Measurements from ENCODE around the gene CCL23. TPM values are rescaled to one million over a fixed set of nuclear protein-coding genes. Genes with fewer than 3 reads are reported as not detected.
"Not testable (repeated sequence)": the region's sequence is repeated elsewhere in the genome, so short reads cannot be mapped to it uniquely, and the experiment has no call there.

CCL23 gene
- polyA plus RNA-seq, 1 experiment: not detected

- ChIA-PET POLR2A (no interaction called here), CTCF (no interaction called here)
- no peaks in the 10 kb centered on the region for H3K36me3 ChIP-seq (ENCODE audit: control insufficient read depth, insufficient read depth, low read length)
- H3K4me3 ChIP-seq (ENCODE audit: low read depth, low read length): no peak overlapping the region
- DNase-seq (ENCODE audit: low read depth): no peak
- H3K27me3 ChIP-seq (ENCODE audit: control insufficient read depth, insufficient read depth, low read length): no peaks in the 10 kb centered on the region
- TF ChIP-seq CTCF (IDR thresholded peaks at IDR 0.05; ENCODE audit: insufficient read depth, low read depth, low read length): no peak
These were observed 1.7 kb upstream of the CCL23 start for GRCh38 chr17:36019423-36019822.

GRCh38 chr17:36016555-36016954 lies 1.2 kb downstream of the CCL23 start:
- Histone ChIP-seq H3K27me3 (ENCODE audit: control insufficient read depth, insufficient read depth, low read length) (no peaks in the 10 kb centered on the region), H3K36me3 (ENCODE audit: control insufficient read depth, insufficient read depth, low read length) (no peaks in the 10 kb centered on the region), H3K4me3 (ENCODE audit: low read depth, low read length) (no peak overlapping the region)
- ChIA-PET POLR2A (no interaction called here), CTCF (no interaction called here)
- no peak for TF ChIP-seq CTCF (IDR thresholded peaks at IDR 0.05; ENCODE audit: insufficient read depth, low read depth, low read length)
- no peak for DNase-seq (ENCODE audit: low read depth)

- H3K4me3 ChIP-seq (ENCODE audit: low read depth, low read length); H3K36me3 ChIP-seq (ENCODE audit: control insufficient read depth, insufficient read depth, low read length); H3K27me3 ChIP-seq (ENCODE audit: control insufficient read depth, insufficient read depth, low read length); POLR2A ChIA-PET; CTCF ChIA-PET; DNase-seq (ENCODE audit: low read depth): not testable (repeated sequence)
These were observed 1.9 kb downstream of the CCL23 start for GRCh38 chr17:36015895-36016294.

GRCh38 chr17:36014946-36015345 lies 2.8 kb downstream of the CCL23 start:
- H3K27me3 ChIP-seq (ENCODE audit: control insufficient read depth, insufficient read depth, low read length): peaks cover 2% of the 10 kb centered on the region; the same call in 1 of the 2 replicates
- ChIA-PET CTCF (interaction anchor here (1.5 kb wide), 1 partner anchor 46 kb away, joined by 3 read pairs; no protein-coding TSS in a partner anchor), POLR2A (no interaction called here)
- no peaks in the 10 kb centered on the region for H3K36me3 ChIP-seq (ENCODE audit: control insufficient read depth, insufficient read depth, low read length)
- TF ChIP-seq CTCF (IDR thresholded peaks at IDR 0.05; ENCODE audit: insufficient read depth, low read depth, low read length): no peak
- no peak for DNase-seq (ENCODE audit: low read depth)
- no peak overlapping the region for H3K4me3 ChIP-seq (ENCODE audit: low read depth, low read length)

- POLR2A ChIA-PET: no interaction called here
- Histone ChIP-seq H3K36me3 (ENCODE audit: control insufficient read depth, insufficient read depth, low read length) (no peaks in the 10 kb centered on the region), H3K27me3 (ENCODE audit: control insufficient read depth, insufficient read depth, low read length) (peaks cover 2% of the 10 kb centered on the region; the same call in 1 of the 2 replicates), H3K4me3 (ENCODE audit: low read depth, low read length) (no peak overlapping the region)
- TF ChIP-seq CTCF (IDR thresholded peaks at IDR 0.05; ENCODE audit: insufficient read depth, low read depth, low read length): no peak
- CTCF ChIA-PET: interaction anchor here (1.0 kb wide), 1 partner anchor 15 kb away, joined by 3 read pairs; no protein-coding TSS in a partner anchor
- no peak for DNase-seq (ENCODE audit: low read depth)
These were observed 6.6 kb downstream of the CCL23 start for GRCh38 chr17:36011201-36011600.

- CTCF ChIA-PET: interaction anchor here (0.7 to 1.4 kb wide), 5 partner anchors 36 to 1616 kb away, joined by 3 to 5 read pairs (median 3); no protein-coding TSS in a partner anchor
- no peak for DNase-seq (ENCODE audit: low read depth)
These were observed 8.6 kb downstream of the CCL23 start for GRCh38 chr17:36008998-36009665.

More at GRCh38 chr17:36008998-36009665, 8.6 kb downstream of the CCL23 start:
- POLR2A ChIA-PET: no interaction called here
- TF ChIP-seq CTCF (IDR thresholded peaks at IDR 0.05; ENCODE audit: insufficient read depth, low read depth, low read length): peak; percentile 54; the same call in 1 of the 2 replicates
- Histone ChIP-seq H3K27me3 (ENCODE audit: control insufficient read depth, insufficient read depth, low read length) (peaks cover 4% of the 10 kb centered on the region), H3K4me3 (ENCODE audit: low read depth, low read length) (no peak overlapping the region), H3K36me3 (ENCODE audit: control insufficient read depth, insufficient read depth, low read length) (no peaks in the 10 kb centered on the region)
